ENCODE results near the gene CCNT1. TPM values are rescaled to one million over a fixed set of nuclear protein-coding genes. Genes with fewer than 3 reads are reported as not detected.

The CCNT1 gene
- total and polyA plus RNA-seq, 10 of the 15 experiments (the other 5 are each of a cell fraction or from before 2014, with no cell fraction given) = 6.3 to 37.3 (median 20.0) TPM

DNA sequence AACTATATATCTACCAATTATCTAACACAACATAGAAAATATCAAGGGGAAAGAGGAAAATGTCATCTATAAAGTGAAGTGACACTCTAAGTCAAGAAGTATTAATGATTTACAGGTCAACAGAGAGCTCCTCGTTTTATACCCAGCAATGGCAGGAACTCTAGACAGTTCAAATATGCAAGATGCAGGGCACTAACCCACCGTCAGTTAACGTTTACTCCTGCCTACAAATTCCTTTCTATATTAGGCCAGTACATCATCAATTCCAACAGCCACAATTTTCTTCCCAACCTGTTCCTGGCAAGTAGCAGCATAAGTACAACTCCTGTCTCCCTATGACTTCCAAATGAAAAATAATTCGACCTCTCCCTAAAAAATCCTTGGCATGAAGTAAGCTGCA is 25.5 kb downstream of the CCNT1 start:
- Histone ChIP-seq H3K4me3 (no peak overlapping the region), H4K20me1 (ENCODE audit: control insufficient read depth, insufficient read depth) (no peaks in the 10 kb centered on the region), H3K9me3 (replicated peaks; ENCODE audit: control insufficient read depth, insufficient read depth, low read length) (no peaks in the 10 kb centered on the region), H3K9ac (ENCODE audit: control insufficient read depth, insufficient read depth, low read length) (no peak overlapping the region), H3K4me1 (ENCODE audit: control insufficient read depth, insufficient read depth, low read length) (no peaks in the 10 kb centered on the region), H2AFZ (ENCODE audit: control insufficient read depth, low read depth, low read length) (no peak overlapping the region), H3K27ac (ENCODE audit: control insufficient read depth, insufficient read depth) (no peak overlapping the region), H3K36me3 (ENCODE audit: control insufficient read depth in 2 of 2, insufficient read depth in 2 of 2, low read length in 1 of 2) (peaks cover 9 to 34% of the 10 kb centered on the region in 2 experiments), H3K4me2 (ENCODE audit: control insufficient read depth, insufficient read depth) (no peak overlapping the region), H3K27me3 (replicated peaks in 1 of 2; ENCODE audit: control insufficient read depth in 2 of 2, insufficient read depth in 2 of 2, low read length in 1 of 2) (no peaks in the 10 kb centered on the region), H3K79me2 (ENCODE audit: control insufficient read depth, insufficient read depth, low read length) (no peaks in the 10 kb centered on the region)
- ATAC-seq (no peak), FAIRE-seq (no peak), DNase-seq (ENCODE audit: low read depth, low spot score) (no peak)
- ChIA-PET POLR2A (no interaction called here), RAD21 (ENCODE audit: unreplicated experiment) (no interaction called here), CTCF (interaction anchor here (0.8 to 1.0 kb wide), 2 partner anchors 8 to 101 kb away, joined by 3 read pairs; partner anchors contain the start of gene KANSL2), SMC1A (ENCODE audit: uncharacterized antibody, unreplicated experiment) (interaction anchor here (0.9 to 1.9 kb wide), 3 partner anchors 9 to 21 kb away, joined by 3 to 10 read pairs (median 4); partner anchors contain the start of gene KANSL2)
- no TSS peak for BruUV-seq (replicated peaks)
- TF ChIP-seq EP300 (IDR thresholded peaks at IDR 0.05; ENCODE audit: borderline replicate concordance in 1 of 2, control insufficient read depth in 1 of 2, low read depth in 2 of 2, low read length in 2 of 2) (no peak), KLF5 (IDR thresholded peaks at IDR 0.05; ENCODE audit: partially characterized antibody) (no peak), RAD51 (IDR thresholded peaks at IDR 0.05) (no peak), ZNF592 (IDR thresholded peaks at IDR 0.05) (no peak), MYB (IDR thresholded peaks at IDR 0.05; ENCODE audit: borderline replicate concordance, low read depth, low read length) (no peak), MEF2B (IDR thresholded peaks at IDR 0.05; ENCODE audit: partially characterized antibody, poor library complexity, severe bottlenecking) (no peak), EGR1 (IDR thresholded peaks at IDR 0.05; ENCODE audit: borderline replicate concordance in 1 of 2, low read depth in 2 of 2, low read length in 2 of 2) (no peak), BHLHE40 (IDR thresholded peaks at IDR 0.05; ENCODE audit: borderline replicate concordance in 1 of 2, low read depth in 2 of 2, low read length in 1 of 2) (no peak), STAT1 (conservative IDR thresholded peaks at IDR 0.05) (no peak), ZZZ3 (IDR thresholded peaks at IDR 0.05; ENCODE audit: control insufficient read depth, insufficient read length, low read depth) (no peak), CHD4 (IDR thresholded peaks at IDR 0.05) (no peak)
- TF ChIP-seq, protein P1, sequence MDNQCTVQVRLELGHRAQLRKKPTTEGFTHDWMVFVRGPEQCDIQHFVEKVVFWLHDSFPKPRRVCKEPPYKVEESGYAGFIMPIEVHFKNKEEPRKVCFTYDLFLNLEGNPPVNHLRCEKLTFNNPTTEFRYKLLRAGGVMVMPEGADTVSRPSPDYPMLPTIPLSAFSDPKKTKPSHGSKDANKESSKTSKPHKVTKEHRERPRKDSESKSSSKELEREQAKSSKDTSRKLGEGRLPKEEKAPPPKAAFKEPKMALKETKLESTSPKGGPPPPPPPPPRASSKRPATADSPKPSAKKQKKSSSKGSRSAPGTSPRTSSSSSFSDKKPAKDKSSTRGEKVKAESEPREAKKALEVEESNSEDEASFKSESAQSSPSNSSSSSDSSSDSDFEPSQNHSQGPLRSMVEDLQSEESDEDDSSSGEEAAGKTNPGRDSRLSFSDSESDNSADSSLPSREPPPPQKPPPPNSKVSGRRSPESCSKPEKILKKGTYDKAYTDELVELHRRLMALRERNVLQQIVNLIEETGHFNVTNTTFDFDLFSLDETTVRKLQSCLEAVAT (IDR thresholded peaks at IDR 0.05) = no peak
- 80% methylated on average over 4 of the region's 4 CpGs for WGBS (ENCODE audit: insufficient coverage, insufficient replicate concordance, low lambda C conversion rate, missing lambda C conversion rate)
- intact Hi-C loops (cut with micrococcal nuclease; ENCODE audit: unreplicated experiment) (no loop called here), in situ Hi-C loops (cut with MboI) (no loop called here)
